Right ventricle myocardium superior (tissue), 1 donor: Measurements from ENCODE around the gene BRSK2. TPM values are rescaled to one million over a fixed set of nuclear protein-coding genes. Genes with fewer than 3 reads are reported as not detected.
A peak's percentile ranks its signal among the peaks of the same experiment; 100 is the strongest.
"Not testable (repeated sequence)": the region's sequence is repeated elsewhere in the genome, so short reads cannot be mapped to it uniquely, and the experiment has no call there.

Source experiments
- ATAC-seq: fragments of 200-7000 bp; cut with Tn5 transposase; one replicate; pipeline ENCODE4 v1.9.1; 2020; ENCODE audit warnings: mild to moderate bottlenecking; ENCODE audit not compliant: poor library complexity
- DNase-seq: peaks from one replicate; pipeline ENCODE4 v3.0.0-alpha.2; 2020
- intact Hi-C: fragments of 100-400 bp; cut with DNase I; formaldehyde crosslinking; loops from one replicate; pipeline ENCODE4 v1.11.2; 2022
- total RNA-seq: library from RNA; stranded (reverse); fragmentation: NEBNext Ultra II Directional; extraction: Animal tissue kit (Norgen Biotek cat#: 25700); gene quantifications from one replicate; pipeline ENCODE4 v1.2.1, GENCODE V29; 2021
- donor health status: DM: no; HTN: yes; CAD: no; lungs with severe emphysema.

BRSK2 gene
- total RNA-seq, 1 donor from 2014 or later: 0.67 TPM

DNA sequence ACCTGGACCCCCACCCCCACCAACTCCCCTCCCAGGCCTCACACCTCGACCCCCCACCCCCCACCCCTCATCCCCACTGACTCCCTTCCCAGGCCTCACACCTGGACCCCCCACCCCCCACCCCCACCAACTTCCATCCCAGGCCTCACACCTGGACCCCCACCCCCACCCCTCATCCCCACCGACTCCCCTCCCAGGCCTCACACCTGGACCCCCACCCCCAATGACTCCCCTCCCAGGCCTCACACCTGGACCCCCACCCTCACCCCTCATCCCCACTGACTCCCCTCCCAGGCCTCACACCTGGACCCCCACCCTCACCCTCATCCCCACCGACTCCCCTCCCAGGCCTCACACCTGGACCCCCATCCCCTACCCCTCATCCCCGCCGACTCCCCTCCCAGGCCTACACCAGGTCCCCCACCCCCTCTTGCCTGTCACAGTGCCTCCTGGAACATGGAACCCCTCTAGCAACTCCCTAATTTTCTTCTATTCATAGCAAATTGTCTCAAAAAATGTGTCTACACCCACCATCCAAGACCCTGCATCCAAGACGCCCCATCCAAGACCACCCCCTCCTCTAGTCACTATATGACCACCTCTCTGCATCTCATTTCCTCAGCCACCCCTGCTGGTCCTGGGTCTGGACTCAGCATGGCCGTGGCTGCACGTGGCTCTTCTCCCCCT lies 36.9 kb upstream of the BRSK2 start:
- ATAC-seq (no peak), DNase-seq (no peak)
- intact Hi-C loops: no loop called here

DNA sequence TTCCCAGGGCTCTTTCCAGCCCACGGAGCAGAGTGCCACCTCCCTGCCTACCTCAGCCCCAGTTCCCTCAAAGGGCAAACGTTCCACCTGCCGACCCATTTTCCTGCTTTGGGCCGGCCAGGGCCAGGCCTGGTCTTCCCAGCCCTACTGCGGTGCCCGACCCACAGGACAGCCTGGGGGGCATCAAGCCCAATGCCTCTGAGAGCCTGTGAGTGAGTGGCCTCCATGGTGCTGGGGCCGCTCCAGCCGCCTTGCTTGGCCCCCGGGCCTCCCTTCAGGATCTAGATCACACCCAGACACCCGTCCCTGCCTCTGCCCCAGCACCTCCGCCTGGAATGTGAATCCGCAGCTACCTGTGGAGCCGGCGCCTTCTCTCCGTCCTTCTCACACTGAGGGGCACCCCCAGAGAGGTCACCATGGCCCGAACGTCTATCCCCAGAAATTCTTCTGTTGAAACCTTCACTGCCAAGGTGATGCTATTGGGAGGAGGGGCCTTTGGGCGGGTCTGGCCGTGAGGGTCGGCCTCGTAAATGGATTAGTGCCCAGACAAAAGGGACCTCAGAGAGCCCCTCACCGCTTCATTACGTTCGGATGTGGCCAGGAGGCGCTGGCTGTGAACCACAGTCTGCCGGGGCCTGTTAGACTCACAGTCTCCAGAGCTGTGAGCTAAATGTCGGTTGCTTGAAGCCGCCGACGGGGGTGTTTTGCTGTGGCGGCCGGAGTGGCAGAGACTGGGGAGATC lies 36.2 kb upstream of the BRSK2 start:
- DNase-seq (no peak), ATAC-seq (no peak)
- intact Hi-C loops: no loop called here

DNA sequence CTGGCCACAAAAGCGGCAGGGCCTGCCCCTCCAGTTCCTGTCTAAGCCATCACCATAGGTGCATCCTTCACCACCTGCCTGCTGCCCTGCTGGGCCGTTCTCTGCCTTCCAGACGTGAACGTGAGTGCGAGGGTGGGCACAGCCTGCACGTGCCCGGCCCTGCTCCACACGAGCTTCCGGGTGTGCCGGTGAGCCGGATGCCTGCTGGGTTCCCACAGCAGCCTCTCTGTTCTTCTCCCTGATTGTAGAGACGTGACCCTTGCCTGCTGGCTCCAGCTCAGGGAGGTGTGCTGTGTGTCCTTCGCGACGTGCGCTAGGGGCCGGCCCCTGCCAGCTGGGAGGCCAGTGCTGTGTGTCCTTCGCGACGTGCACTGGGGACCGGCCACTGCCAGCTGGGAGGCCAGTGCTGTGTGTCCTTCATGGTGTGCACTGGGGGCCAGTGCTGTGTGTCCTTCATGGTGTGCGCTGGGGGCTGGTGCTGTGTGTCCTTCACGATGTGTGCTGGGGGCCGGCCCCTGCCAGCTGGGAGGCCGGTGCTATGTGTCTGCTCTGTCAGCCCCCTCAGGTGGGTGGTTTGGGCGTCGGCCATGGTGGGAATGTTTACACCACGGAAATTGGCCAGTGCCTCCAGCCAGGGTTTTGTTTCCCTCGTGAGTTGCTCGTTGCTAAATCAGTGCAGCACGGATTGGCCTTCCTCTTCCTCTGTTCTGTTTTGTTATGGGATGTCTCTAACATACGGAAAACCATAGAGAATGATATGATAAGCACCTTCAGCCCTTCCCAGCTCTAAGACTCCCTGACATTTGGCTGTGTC lies 35.4 kb upstream of the BRSK2 start:
- DNase-seq (no peak), ATAC-seq (no peak)
- intact Hi-C loops: no loop called here

DNA sequence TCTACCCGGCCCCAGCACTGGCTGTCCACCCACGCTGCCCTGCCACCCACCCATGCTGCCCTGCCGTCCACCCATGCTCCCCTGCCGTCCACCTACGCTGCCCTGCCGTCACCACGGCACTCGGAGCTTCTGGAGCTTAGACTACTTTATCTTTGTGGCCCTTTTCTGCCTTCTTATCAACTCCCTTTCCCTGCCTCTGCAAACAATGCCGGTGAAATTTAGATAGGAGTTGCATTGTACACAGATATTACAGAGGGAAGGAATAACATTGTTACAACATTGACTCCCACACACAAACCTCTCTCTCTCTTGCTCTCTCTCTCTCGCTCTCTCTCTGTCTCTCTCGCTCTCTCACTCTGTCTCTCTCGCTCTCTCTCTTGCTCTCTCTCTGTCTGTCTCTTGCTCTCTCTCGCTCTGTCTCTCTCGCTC lies 33.7 kb upstream of the BRSK2 start:
- ATAC-seq: no peak
- DNase-seq: no peak
- intact Hi-C loops: no loop called here

DNA sequence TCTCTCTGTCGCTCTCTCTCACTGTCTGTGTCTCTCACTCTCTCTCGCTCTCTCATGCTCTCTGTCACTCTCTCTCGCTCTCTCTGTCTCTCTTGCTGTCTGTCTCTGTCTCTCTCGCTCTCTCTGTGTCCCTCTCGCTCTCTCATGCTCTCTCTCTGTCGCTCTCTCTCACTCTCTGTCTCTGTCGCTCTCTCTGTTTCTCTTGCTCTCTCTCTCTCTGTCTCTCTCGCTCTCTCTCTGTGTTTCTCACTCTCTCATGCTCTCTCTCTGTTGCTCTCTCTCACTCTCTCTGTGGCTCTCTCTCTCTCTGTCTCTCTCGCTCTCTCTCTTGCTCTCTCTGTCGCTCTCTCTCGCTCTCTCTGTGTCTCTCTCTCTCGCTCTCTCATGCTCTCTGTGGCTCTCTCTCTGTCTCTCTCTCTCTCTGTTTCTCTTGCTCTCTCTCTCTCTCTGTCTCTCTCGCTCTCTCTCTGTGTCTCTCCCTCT lies 33.2 kb upstream of the BRSK2 start:
- ATAC-seq: no peak
- DNase-seq: no peak
- intact Hi-C loops: no loop called here

DNA sequence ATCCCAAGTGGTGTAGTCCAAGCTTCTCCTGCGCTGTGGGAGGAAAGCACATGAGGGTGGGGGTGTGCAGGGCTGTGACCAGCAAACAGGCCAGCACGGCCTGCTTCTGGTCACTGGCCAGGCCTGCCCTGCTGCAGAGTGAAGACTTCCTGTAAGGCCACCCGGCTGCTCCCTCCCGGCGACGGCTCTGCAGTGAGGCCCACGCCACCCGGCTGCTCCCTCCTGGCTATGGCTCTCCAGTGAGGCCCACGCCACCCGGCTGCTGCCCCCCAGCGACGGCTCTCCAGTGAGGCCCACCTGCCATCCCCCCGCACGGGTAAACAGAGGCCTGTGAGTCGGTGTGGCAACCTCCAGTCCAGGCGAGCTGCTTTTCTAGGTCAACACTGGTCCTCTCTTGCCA lies 31.4 kb upstream of the BRSK2 start:
- ATAC-seq (no peak), DNase-seq (peak; percentile 42)
- intact Hi-C loops: no loop called here

DNA sequence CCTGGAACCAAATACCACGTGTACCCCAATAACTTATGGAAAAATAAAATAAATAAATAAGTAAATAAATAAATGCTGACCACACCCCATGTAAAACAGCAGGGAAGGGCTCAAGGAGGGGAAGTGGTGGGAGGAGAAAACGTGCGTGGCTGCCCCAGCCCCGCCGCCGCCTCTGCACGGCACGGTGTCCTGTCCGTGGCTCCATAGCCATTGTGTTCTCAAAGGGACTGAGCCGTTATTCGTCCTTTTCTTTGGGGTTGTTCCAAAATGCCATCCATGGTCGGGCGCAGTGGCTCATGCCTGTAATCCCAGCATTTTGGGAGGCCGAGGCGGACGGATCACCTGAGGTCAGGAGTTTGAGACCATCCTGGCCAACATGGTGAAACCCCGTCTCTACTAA lies 30.8 kb upstream of the BRSK2 start:
- peak; percentile 15 for DNase-seq
- intact Hi-C loops, ATAC-seq: not testable (repeated sequence)

DNA sequence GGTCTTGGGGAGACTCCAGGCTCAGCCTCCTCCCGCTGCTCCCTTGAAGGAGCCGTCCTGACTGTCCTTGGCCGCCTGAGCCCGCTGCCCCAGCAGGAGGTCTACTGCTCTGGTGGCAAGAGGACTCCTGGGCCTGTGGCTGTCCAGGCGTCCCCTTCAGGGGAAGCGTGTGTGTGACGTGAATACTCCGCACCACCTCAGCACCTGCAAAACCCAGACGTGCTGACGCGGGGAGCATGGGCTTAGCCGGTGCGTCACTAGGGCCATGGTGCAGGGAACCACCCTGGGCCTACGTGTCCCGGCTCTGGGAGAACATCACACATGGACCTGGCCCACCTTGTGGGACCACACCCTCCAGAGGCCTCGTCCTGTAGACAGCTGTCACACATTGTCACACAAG lies 30.2 kb upstream of the BRSK2 start:
- no peak for ATAC-seq
- intact Hi-C loops: no loop called here
- peak; percentile 32 for DNase-seq

DNA sequence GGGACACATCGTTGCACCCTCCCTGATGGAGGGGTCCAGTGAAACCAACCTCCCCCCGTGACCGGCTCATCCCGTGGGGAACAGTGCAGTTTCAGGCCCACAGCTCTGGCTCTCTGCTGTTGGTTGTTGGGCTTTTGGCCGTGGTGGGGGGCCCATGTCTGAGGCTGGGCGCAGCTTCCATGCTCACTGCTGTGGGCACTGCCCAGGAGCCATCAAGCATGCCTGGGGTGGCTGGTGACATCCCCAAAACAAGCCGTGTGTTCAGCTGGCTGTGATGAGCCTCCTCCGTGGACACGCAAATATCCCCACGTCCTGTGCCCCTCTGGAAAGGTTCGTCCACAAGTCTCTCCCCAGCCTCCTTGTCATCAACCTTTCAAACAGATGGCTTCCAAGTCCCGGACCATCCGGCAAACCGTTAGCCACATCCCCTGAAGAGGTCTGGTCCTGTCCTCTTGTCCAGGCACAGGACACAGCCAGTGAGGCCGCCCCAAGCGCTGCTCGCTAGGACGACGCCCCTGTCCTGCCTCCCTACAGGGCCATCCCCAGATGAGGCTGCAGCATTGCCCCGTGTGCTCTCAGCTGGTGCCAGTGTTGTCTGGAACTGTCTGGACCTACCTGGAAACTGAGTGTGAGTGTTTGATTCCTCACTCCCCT lies 29.4 kb upstream of the BRSK2 start:
- ATAC-seq: no peak
- DNase-seq: peak; percentile 17
- intact Hi-C loops: no loop called here

DNA sequence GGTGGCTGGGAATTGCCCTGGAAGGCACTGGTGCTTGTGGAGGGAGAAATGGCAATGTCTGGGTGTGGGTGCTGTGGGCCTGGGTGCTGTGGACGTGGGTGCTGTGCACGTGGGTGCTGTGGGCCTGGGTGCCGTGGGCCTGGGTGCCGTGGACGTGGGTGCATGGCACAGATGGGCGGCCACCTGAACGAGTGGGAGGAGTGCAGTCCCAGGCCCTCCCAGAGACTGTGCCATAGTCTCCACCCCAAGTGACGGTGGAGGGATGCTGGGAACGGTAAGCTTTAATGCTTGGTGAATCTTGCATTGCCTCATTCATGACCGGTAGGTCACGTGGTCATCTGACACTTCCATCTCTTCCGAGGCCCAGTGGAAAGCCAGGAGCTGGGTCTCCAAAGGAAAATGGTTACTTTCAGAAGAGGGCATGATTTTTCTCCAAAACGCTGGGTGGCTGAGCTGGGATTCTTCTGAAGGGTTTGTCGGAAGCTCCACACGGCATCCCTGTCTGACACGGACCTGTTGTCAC lies 28.8 kb upstream of the BRSK2 start:
- intact Hi-C loops: no loop called here
- DNase-seq (peak; percentile 27), ATAC-seq (no peak)

DNA sequence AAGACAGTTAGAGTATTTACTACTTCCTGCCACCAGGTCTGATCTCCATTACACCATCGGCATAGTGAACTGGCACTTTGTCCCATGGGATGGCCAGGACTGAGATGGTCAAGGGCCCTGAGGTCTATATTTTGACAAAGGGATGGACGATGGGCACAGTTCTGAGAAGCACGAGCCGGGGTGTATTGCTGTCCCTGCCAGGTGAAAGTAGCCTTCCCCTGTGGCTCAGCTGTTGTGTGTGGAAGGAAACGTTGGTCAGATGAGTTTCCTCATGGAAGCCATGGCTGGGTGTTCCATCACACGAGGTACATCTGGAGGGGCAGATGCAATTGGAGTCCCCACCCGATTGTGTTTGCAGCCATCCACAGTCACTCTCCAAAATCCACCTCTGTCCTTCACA lies 27.9 kb upstream of the BRSK2 start:
- intact Hi-C loops: no loop called here
- DNase-seq (peak; percentile 21), ATAC-seq (no peak)

DNA sequence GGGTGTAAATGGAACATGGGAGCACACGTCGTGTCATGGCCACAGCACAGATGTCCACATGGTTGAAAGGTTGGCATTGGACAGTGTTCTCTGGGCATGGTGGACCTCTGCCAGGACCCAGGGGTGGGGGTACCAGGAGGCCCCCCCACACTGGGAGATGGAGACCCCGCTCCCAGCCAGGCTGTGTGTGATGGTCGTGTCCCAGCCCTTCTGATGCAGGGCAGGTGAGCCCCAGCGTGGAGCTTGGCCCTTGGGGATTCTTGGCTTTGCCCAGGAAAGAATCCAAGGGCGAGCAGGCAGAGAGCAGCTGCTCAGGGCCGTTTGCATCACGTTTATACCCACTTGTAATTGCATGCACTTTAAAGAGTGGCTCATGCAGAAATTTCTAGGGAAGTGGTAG lies 22.0 kb upstream of the BRSK2 start:
- intact Hi-C loops: no loop called here
- ATAC-seq: no peak
- DNase-seq: no peak

DNA sequence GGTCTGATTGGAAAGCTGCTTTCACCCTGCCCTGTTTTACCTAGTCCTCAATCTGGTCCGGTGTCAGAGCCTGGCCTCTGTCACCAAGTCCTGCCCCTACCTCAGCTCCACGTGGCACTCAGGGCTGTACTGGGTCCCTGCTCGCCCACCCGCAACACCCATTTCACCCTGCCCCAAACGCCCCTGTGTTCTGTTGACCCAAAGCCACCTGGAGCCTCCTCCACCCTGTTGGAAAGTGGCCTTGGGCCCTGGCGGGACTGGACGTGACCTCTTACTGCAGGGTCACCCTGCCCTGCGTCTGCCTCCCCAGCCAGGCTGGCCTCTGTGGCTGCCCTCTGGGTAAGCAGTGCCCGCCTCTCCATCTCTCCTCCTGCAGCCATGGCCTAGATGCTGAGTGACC lies 21.5 kb upstream of the BRSK2 start:
- no peak for ATAC-seq
- DNase-seq: peak; percentile 26
- intact Hi-C loops: no loop called here

DNA sequence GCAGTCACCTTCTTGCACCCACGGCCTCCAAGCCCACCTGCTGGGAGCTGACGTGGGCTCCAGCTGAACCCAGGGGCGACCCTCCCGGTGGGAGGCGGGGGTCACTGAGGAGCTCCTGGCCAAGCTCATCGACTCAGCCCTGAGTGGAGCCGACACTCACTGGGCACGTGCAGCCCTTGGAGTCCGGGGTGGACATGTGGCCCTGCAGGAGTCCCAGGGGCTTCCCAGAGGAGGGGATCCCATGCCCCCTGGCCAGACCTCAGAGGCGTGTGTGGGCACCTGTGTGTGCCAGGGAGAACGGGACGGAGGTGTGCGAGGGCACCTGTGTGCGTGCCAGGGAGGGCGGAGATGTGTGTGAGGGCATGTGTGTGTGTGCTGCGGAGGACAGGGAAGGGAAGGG lies 20.8 kb upstream of the BRSK2 start:
- intact Hi-C loops: no loop called here
- DNase-seq: peak; percentile 20

DNA sequence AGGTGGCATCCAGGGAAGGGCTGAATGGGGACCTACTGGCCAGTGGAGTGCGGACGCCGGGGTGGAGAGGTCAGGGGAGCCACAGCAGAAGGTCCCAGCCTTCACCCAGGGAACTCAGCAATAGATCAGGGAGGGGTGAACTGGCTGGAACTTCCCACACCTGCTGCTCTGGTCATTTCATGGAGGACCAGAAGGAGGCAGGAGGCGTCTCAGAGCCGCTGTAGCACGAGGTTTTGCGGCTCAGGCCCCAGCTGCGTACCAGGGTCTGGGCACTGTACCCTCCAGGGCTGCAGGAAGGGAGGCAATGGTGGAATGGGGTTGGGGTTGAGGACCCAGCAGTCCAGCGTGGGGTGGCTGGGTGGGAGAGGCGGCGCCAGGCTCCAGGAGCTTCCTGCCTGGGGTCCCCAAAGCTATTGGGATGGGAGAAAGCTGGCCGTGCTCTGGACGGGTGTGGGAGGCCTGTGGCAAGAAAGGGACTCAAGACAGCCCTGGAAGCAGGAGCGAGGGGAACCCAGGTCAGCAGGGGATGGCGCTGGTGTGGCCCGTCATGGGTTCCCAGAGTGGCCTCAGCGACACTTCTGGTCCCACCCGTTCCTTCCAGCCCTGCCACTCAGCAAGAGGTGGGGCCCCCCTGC lies 20.2 kb upstream of the BRSK2 start:
- ATAC-seq: no peak
- intact Hi-C loops: no loop called here

More for the DNA sequence above, 20.8 kb upstream of the BRSK2 start:
- ATAC-seq: no peak

DNA sequence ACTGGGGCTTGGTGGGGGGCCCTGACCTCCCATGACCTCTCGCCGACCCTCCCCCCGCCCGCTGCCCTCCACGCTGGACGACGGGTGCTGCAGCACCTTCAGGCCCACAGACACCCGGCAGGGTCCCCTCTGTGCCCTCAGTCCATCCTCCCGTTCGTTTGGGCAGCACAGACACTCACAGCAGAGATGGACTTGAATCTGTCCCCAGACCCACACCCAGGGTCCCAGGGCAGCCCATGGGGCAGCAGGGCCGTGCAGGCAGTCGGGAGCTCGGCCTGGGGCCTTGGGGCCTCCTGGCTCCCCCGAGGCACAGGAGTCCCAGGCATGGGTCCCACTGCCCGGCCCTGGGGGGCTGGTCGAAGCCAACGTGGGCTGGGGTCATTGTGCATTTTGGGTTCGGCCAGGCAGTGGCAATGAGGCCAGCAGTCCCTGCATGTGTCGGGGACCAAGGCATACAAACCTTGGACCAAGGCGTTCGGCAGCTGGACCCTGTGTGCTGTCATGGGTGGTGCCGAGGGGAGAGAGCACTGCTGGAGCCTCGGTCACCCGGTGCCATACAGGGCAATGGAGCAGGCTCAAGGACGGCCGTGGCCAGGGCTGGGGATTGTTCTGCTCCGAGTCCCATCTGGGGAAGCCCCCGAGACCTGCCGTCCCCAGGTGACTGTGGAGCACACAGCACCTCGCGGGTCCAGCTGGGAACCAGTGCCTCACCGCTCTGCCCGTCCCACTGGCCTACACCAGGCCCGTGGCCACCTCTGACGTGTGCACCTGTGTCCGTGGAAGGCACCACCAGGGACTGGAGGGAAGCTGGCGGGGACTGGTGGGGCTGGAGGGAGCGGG lies 19.3 kb upstream of the BRSK2 start:
- DNase-seq (peak; percentile 27), ATAC-seq (no peak)

More for the DNA sequence above, 20.2 kb upstream of the BRSK2 start:
- DNase-seq: peak; percentile 23

DNA sequence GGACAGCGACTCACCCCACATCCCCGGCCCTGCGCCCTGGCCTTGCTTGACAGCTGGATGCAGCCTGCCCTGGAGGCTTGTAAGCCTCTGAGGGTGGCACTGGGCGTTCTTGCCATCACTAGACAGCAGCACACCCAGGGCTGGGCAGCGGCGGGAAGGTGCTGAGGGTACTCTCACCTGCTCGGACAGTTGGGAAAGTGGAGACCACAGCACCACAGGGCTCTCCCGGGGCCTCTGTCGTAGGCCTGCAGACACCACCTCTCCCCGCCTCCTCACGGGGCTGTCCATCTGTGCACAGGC lies 18.8 kb upstream of the BRSK2 start:
- no peak for ATAC-seq
- intact Hi-C loops: no loop called here
- DNase-seq: peak; percentile 22

More for the DNA sequence above, 19.3 kb upstream of the BRSK2 start:
- intact Hi-C loops: no loop called here

DNA sequence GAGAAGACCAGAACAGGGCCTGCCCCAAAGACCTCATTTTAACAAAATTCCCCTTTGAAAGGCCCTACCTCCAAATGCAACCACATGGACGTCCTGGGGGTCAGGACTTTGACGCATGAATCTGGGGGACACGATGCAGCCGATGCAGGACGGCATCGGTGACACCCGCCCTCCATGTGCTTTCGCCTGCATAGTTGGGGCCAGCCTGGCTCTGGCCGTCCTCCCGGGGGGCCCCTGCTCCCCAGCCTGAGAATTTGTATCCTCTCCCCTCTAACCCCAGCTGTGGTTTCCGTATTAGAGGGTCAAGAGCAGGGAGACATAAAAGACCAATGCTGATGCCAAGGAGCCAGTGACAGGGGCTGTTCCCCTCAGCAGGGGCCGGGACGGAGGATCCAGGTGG lies 18.4 kb upstream of the BRSK2 start:
- peak; percentile 9 for DNase-seq
- intact Hi-C loops: no loop called here

More for the DNA sequence above, 18.4 kb upstream of the BRSK2 start:
- no peak for ATAC-seq
